ENCODE data around the gene CBFB.

DNA sequence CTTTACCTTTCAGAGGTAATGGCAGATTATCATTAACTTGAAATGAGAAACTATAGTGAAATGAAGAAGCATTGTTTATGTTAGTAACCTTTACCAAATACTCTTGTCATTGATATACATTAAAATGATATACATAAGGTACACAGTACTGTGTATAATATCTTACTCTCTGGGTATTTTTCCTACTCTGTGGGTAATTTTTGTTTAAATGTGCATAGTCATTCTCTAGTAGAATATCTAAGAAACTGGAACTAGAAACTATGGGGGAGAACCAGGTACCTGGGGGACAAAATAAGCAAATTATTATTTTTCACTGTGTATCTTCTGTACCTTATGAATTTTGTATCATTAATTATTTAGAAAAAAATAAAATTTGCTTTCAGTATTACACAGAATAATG, 60.2 kb downstream of the CBFB start:
- TF ChIP-seq, protein P1, sequence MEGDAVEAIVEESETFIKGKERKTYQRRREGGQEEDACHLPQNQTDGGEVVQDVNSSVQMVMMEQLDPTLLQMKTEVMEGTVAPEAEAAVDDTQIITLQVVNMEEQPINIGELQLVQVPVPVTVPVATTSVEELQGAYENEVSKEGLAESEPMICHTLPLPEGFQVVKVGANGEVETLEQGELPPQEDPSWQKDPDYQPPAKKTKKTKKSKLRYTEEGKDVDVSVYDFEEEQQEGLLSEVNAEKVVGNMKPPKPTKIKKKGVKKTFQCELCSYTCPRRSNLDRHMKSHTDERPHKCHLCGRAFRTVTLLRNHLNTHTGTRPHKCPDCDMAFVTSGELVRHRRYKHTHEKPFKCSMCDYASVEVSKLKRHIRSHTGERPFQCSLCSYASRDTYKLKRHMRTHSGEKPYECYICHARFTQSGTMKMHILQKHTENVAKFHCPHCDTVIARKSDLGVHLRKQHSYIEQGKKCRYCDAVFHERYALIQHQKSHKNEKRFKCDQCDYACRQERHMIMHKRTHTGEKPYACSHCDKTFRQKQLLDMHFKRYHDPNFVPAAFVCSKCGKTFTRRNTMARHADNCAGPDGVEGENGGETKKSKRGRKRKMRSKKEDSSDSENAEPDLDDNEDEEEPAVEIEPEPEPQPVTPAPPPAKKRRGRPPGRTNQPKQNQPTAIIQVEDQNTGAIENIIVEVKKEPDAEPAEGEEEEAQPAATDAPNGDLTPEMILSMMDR (optimal IDR thresholded peaks at IDR 0.05 in 1 of 3, IDR thresholded peaks at IDR 0.05 in 1 of 3, conservative IDR thresholded peaks at IDR 0.05 in 1 of 3; ENCODE audit: extremely low read depth in 1 of 3, insufficient read depth in 2 of 3, low read length in 3 of 3), result no peak
- no peak for TF ChIP-seq EZH2 (IDR thresholded peaks at IDR 0.05; ENCODE audit: low read length)
